Measurements from ENCODE around the gene RBX1.

DNA sequence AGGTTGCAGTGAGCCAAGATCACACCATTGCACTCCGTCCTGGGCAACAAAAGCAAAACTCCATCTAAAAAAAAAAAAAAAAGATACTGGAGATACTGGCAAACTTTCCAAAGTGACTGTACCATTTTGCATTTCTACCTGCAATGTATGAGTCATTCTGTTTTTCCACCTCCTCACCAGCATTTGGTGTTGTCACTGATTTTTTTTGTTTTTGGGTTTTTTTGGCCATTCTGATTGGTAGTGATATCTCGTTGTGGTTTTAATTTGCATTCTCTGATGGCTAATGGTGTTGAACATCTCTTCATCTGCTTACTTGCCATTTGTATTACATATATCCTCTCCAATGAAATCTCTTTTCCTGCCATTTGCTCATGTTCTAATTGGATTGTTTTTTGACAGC, 12.0 kb upstream of the RBX1 start:
- TF ChIP-seq POLR2A (IDR thresholded peaks at IDR 0.05) (no peak), POLR2AphosphoS5 (IDR thresholded peaks at IDR 0.05) (no peak)
- TF ChIP-seq, protein P1, sequence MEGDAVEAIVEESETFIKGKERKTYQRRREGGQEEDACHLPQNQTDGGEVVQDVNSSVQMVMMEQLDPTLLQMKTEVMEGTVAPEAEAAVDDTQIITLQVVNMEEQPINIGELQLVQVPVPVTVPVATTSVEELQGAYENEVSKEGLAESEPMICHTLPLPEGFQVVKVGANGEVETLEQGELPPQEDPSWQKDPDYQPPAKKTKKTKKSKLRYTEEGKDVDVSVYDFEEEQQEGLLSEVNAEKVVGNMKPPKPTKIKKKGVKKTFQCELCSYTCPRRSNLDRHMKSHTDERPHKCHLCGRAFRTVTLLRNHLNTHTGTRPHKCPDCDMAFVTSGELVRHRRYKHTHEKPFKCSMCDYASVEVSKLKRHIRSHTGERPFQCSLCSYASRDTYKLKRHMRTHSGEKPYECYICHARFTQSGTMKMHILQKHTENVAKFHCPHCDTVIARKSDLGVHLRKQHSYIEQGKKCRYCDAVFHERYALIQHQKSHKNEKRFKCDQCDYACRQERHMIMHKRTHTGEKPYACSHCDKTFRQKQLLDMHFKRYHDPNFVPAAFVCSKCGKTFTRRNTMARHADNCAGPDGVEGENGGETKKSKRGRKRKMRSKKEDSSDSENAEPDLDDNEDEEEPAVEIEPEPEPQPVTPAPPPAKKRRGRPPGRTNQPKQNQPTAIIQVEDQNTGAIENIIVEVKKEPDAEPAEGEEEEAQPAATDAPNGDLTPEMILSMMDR (IDR thresholded peaks at IDR 0.05), result no peak
